Activated CD8-positive, alpha-beta T cell treated with anti-CD3 and anti-CD28 coated beads, Interleukin-2, amount 10 ng/mL, durations not matched to agents 7 days and 5 days (primary cell): ENCODE results near the gene SYDE1. TPM values are rescaled to one million over a fixed set of nuclear protein-coding genes. Genes with fewer than 3 reads are reported as not detected.

ENCODE experiments used
- ATAC-seq: fragments of 150-1000 bp; cut with Tn5 transposase; one replicate; pipeline ENCODE4 v1.10.0; 2021; ENCODE audit warnings: moderate library complexity
- CTCF ChIA-PET: fragments of 350-600 bp; sonication (Branson Sonifier 250); formaldehyde crosslinking; loops from one replicate; lab custom pipeline; 2021; ENCODE audit warnings: antibody characterized with exemption; lab: Charles Lee
- POLR2A ChIA-PET: fragments of 350-600 bp; sonication (Branson Sonifier 250); formaldehyde crosslinking; loops from one replicate; lab custom pipeline; 2021; ENCODE audit warnings: antibody characterized with exemption; lab: Charles Lee
- DNase-seq: peaks from one replicate; pipeline ENCODE4 v3.0.0-alpha.2; 2020
- H3K27ac Mint-ChIP-seq: one replicate; pipeline ENCODE4 v1.8.0; 2021; ENCODE audit warnings: mild to moderate bottlenecking, mixed read lengths
- H3K27me3 Mint-ChIP-seq: one replicate; pipeline ENCODE4 v1.8.0; 2021; ENCODE audit warnings: low read depth, mixed read lengths
- H3K36me3 Mint-ChIP-seq: one replicate; pipeline ENCODE4 v1.8.0; 2021; ENCODE audit warnings: low read depth, mixed read lengths
- H3K4me1 Mint-ChIP-seq: one replicate; pipeline ENCODE4 v1.8.0; 2021; ENCODE audit warnings: low read depth, mixed read lengths
- H3K4me3 Mint-ChIP-seq: one replicate; pipeline ENCODE4 v1.8.0; 2021; ENCODE audit warnings: mild to moderate bottlenecking, mixed read lengths
- H3K9me3 Mint-ChIP-seq: one replicate; pipeline ENCODE4 v1.8.0; 2022; ENCODE audit warnings: mixed read lengths; ENCODE audit not compliant: insufficient read depth
- total RNA-seq, 2 experiments: library from RNA; stranded (reverse); gene quantifications; one replicate each; pipeline ENCODE4 v1.2.3, GENCODE V29; 2021

SYDE1 gene
- total RNA-seq, 2 experiments from 2014 or later: 0.13 TPM; not detected in 1

GRCh38 chr19:15120135-15121026 lies 13.2 kb downstream of the SYDE1 start:
- H3K27ac Mint-ChIP-seq: no peak overlapping the region

DNA sequence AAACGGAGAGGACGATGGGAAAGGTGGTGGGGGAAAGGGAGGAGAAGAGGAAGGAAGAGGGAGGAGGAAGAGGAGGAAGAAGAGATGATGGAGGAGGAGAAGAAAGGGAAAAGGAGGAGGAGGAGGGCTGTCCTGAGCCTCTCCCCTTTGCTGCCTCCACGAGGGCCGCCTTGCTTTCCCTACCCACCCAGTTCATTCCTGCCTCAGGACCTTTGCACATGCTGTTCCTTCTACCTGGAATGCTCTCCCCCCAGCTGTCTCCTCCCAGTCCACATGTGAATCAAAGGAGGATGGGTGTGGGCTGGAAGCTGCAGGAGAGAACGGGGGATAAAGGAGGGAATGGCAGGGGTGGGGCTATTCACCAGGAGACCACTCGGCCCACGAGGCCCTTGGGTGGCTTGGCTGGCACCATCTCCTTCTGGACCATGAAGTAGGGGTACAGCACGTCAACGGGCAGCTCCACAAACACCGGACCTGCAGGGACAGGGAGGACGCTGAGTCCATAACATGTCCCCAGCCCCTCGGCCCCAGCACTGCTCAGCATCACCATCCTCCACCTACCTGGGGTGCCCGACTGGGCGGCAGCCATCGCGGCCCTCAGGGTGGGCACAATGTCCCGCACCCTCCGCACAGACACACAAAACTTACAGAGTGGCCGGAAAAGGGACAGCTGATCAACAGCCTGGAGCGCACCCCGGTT lies 15.3 kb downstream of the SYDE1 start:
- H3K4me3 Mint-ChIP-seq: no peak overlapping the region
- peaks cover 54% of the 10 kb centered on the region for H3K36me3 Mint-ChIP-seq
- ATAC-seq (no peak), DNase-seq (no peak)
- ChIA-PET CTCF (no interaction called here), POLR2A (no interaction called here)
- H3K4me1 Mint-ChIP-seq: peaks cover 18% of the 10 kb centered on the region
- H3K27ac Mint-ChIP-seq: no peak overlapping the region
- no peaks in the 10 kb centered on the region for H3K9me3 Mint-ChIP-seq
- no peaks in the 10 kb centered on the region for H3K27me3 Mint-ChIP-seq

More at GRCh38 chr19:15120135-15121026, 13.2 kb downstream of the SYDE1 start:
- no peak for ATAC-seq
- ChIA-PET POLR2A (no interaction called here), CTCF (no interaction called here)
- Mint-ChIP-seq H3K4me3 (no peak overlapping the region), H3K4me1 (peaks cover 14% of the 10 kb centered on the region), H3K27me3 (no peaks in the 10 kb centered on the region), H3K36me3 (peaks cover 67% of the 10 kb centered on the region), H3K9me3 (no peaks in the 10 kb centered on the region)
- DNase-seq: no peak

GRCh38 chr19:15123031-15123890 lies 16.1 kb downstream of the SYDE1 start:
- Mint-ChIP-seq H3K27me3 (no peaks in the 10 kb centered on the region), H3K4me1 (peaks cover 18% of the 10 kb centered on the region), H3K36me3 (peaks cover 47% of the 10 kb centered on the region), H3K27ac (peak overlapping the region; percentile 73), H3K9me3 (no peaks in the 10 kb centered on the region), H3K4me3 (peak overlapping the region; percentile 94)
- no peak for ATAC-seq
- POLR2A ChIA-PET: interaction anchor here (1.2 kb wide), 1 partner anchor 9 kb away, joined by 4 read pairs; no protein-coding TSS in a partner anchor
- CTCF ChIA-PET: no interaction called here
- DNase-seq: no peak

GRCh38 chr19:15123900-15124299 lies 16.7 kb downstream of the SYDE1 start:
- ATAC-seq (no peak), DNase-seq (no peak)
- ChIA-PET POLR2A (interaction anchor here (0.6 to 1.2 kb wide), 4 partner anchors 10 to 341 kb away, joined by 3 to 4 read pairs (median 3); partner anchors contain the start of gene SYDE1), CTCF (interaction anchor here (0.7 to 3.0 kb wide), 4 partner anchors 17 to 432 kb away, joined by 3 to 22 read pairs (median 5); partner anchors contain the start of gene SYDE1)
- peak overlapping the region; percentile 95 for H3K27ac Mint-ChIP-seq
- peaks cover 40% of the 10 kb centered on the region for H3K36me3 Mint-ChIP-seq
- H3K9me3 Mint-ChIP-seq: no peaks in the 10 kb centered on the region
- peaks cover 19% of the 10 kb centered on the region for H3K4me1 Mint-ChIP-seq
- peak overlapping the region; percentile 94 for H3K4me3 Mint-ChIP-seq
- no peaks in the 10 kb centered on the region for H3K27me3 Mint-ChIP-seq

DNA sequence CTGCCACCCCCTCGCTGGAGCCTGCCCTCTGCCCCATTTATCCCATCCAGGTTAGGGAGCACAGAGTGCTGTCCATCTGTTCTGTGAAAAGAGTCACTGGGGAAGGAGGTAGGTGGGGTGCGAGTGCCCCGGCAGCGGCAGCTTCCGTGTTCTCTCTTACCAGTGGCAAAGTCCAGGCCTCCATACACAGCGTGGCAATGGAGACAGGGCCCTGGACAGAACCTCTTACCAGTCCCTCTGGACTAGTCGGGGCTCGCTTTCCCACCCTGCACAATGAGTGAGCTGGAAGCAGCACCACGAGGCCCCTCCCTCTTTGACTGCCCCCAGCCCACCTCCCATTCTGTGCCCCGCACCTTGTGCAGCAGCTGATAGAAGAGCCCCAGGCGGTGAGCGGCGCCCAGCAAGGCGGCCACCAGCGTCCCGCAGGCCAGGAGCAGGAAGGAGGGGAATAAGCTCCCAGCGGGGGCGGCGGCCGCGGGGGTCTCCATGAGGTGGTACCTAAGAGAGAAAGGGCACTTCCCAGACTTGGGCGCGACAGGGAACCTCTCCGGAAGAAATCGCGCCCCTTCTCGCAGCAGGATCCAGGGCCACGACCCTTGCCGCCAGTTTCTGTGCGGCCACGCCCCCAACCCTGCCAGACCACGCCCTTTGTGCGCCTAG lies 17.5 kb downstream of the SYDE1 start:
- no peaks in the 10 kb centered on the region for H3K9me3 Mint-ChIP-seq
- ATAC-seq (peak; percentile 0), DNase-seq (peak; percentile 39)
- peak overlapping the region; percentile 95 for H3K27ac Mint-ChIP-seq
- H3K4me3 Mint-ChIP-seq: peak overlapping the region; percentile 94
- H3K36me3 Mint-ChIP-seq: peaks cover 32% of the 10 kb centered on the region
- no peaks in the 10 kb centered on the region for H3K27me3 Mint-ChIP-seq
- peaks cover 25% of the 10 kb centered on the region for H3K4me1 Mint-ChIP-seq
- ChIA-PET POLR2A (interaction anchor here (0.6 to 1.2 kb wide), 6 partner anchors 9 to 712 kb away, joined by 3 to 4 read pairs (median 3); partner anchors contain the start of gene SYDE1), CTCF (interaction anchor here (0.7 to 3.0 kb wide), 4 partner anchors 18 to 431 kb away, joined by 3 to 22 read pairs (median 5); partner anchors contain the start of gene SYDE1)

DNA sequence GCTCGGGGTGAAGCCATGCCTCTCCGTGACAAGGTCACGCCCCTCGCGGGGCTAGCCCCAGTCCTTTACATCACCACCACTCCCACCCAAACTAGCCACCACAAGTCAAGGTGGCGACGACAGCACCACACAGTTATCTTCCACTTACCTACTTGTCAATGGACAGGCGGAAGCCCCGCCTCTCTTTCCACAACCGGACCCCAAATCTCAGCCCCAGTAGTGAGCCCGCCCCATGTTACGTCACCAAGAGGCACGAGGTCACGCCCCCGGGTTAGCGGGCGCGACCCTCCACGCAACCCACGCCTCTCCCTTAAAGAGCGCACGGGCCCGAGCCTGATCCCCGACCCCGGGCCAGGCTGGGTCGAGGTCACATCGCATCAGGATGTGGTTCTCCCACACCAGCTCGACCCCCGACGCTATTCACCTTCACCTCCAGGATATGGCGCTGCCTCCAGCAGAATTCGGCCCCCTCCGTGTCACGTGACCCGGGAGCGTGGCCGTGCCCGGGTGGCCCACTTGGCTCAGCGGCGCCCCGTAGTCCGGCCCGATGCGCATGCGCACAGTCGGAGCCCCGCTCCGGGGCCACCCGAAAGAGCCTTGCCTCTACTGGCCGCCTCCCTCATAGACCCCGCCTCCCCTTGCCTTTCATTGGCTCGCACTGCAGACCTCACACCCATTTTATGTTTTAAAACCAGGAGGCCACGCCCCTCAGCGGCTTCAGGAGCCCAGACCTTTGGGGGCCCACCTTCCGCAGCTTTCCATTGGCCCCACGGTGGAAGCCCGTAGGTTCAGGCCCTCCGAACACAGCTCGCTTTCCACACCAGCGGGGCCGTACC lies 18.2 kb downstream of the SYDE1 start:
- CTCF ChIA-PET: interaction anchor here (0.6 to 3.0 kb wide), 6 partner anchors 19 to 970 kb away, joined by 3 to 22 read pairs (median 5); partner anchors contain the start of gene SYDE1
- no peaks in the 10 kb centered on the region for H3K27me3 Mint-ChIP-seq
- DNase-seq (peak; percentile 99), ATAC-seq (peak; percentile 95)
- peak overlapping the region; percentile 95 for H3K27ac Mint-ChIP-seq
- peak overlapping the region; percentile 94 for H3K4me3 Mint-ChIP-seq
- H3K9me3 Mint-ChIP-seq: no peaks in the 10 kb centered on the region
- POLR2A ChIA-PET: interaction anchor here (0.9 to 1.3 kb wide), 4 partner anchors 10 to 711 kb away, joined by 3 to 4 read pairs (median 3); partner anchors contain the start of gene SYDE1
- peaks cover 25% of the 10 kb centered on the region for H3K36me3 Mint-ChIP-seq
- peaks cover 32% of the 10 kb centered on the region for H3K4me1 Mint-ChIP-seq

DNA sequence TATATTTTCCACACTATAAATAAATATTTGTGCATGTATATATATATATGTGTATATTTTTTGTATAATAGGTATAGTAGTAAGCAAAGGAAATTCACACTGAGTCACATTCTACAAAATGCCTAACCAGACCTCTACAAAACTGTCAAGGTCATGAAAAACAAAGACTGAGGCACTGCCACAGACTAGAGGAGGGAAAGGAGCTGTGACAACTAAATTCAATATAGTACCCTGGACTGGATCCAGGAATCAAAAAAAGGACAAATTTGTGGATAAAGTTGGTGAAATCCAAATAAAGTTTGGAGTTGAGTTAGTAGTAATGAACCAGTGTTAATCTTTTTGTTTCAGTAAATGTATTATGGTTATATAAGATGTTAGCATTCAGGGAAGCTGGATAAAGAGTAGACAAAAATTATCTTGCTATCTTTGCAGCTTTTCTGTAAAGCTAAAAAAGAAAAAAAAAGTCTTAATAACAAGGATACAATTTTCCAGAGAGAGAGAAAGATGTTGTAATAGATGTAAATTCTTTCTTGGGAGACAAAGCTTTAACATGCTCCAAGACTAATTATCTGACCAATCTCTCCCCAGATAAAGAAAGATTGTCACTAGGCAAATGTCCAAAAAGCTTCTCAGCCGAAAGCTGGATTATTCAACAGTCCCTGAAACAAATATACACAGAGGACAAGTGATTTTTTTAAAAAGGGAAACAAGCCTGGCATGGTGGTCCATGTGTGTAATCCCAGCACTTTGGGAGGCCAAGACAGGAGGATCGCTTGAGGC lies 19.1 kb downstream of the SYDE1 start:
- POLR2A ChIA-PET: interaction anchor here (1.3 kb wide), 1 partner anchor 14 kb away, joined by 3 read pairs; no protein-coding TSS in a partner anchor
- Mint-ChIP-seq H3K9me3 (no peaks in the 10 kb centered on the region), H3K27ac (peak overlapping the region; percentile 25), H3K4me3 (peak overlapping the region; percentile 12), H3K27me3 (no peaks in the 10 kb centered on the region), H3K36me3 (peaks cover 16% of the 10 kb centered on the region), H3K4me1 (peaks cover 32% of the 10 kb centered on the region)
- no peak for ATAC-seq
- CTCF ChIA-PET: interaction anchor here (0.6 to 3.0 kb wide), 5 partner anchors 25 to 969 kb away, joined by 3 to 22 read pairs (median 5); no protein-coding TSS in a partner anchor
- no peak for DNase-seq

GRCh38 chr19:15128162-15128770 lies 21.1 kb downstream of the SYDE1 start:
- H3K36me3 Mint-ChIP-seq: peaks cover 2% of the 10 kb centered on the region
- no peaks in the 10 kb centered on the region for H3K9me3 Mint-ChIP-seq
- H3K27ac Mint-ChIP-seq: no peak overlapping the region
- no peak for ATAC-seq
- no peak overlapping the region for H3K4me3 Mint-ChIP-seq
- ChIA-PET CTCF (interaction anchor here (1.3 kb wide), 1 partner anchor 27 kb away, joined by 6 read pairs; no protein-coding TSS in a partner anchor), POLR2A (no interaction called here)
- peaks cover 30% of the 10 kb centered on the region for H3K4me1 Mint-ChIP-seq
- DNase-seq: no peak
- no peaks in the 10 kb centered on the region for H3K27me3 Mint-ChIP-seq
